WTC11 (cell line): ENCODE measurements around the gene PTTG1IP2. TPM values are rescaled to one million over a fixed set of nuclear protein-coding genes. Genes with fewer than 3 reads are reported as not detected.

Experiments
- ATAC-seq: fragments of 200-7000 bp; cut with Tn5 transposase; 2 replicates; pipeline ENCODE4 v1.10.0; 2021; ENCODE audit warnings: mild to moderate bottlenecking, moderate library complexity
- CTCF ChIA-PET: fragments of 300-600 bp; sonication (Branson Sonifier 250); formaldehyde crosslinking; loops from one replicate; lab custom pipeline; 2021; ENCODE audit warnings: antibody characterized with exemption; lab: Charles Lee
- POLR2A ChIA-PET: fragments of 350-600 bp; sonication (Branson Sonifier 250); formaldehyde crosslinking; loops from one replicate; lab custom pipeline; 2021; ENCODE audit warnings: antibody characterized with exemption; lab: Charles Lee
- DNase-seq: peaks from one replicate; pipeline ENCODE4 v3.0.0; 2021; ENCODE audit warnings: low spot score
- H3K27ac Mint-ChIP-seq: 2 replicates; pipeline ENCODE4 v1.8.0; 2021; ENCODE audit warnings: mixed read lengths
- H3K27me3 Mint-ChIP-seq: 2 replicates; pipeline ENCODE4 v1.8.0; 2021; ENCODE audit warnings: low read depth, mild to moderate bottlenecking, moderate library complexity, mixed read lengths
- H3K36me3 Mint-ChIP-seq: 2 replicates; pipeline ENCODE4 v1.8.0; 2021; ENCODE audit warnings: mixed read lengths
- H3K4me1 Mint-ChIP-seq: 2 replicates; pipeline ENCODE4 v1.8.0; 2022; ENCODE audit warnings: mixed read lengths
- H3K4me3 Mint-ChIP-seq: 2 replicates; pipeline ENCODE4 v1.8.0; 2021; ENCODE audit warnings: mild to moderate bottlenecking, moderate library complexity, mixed read lengths
- H3K9me3 Mint-ChIP-seq: 2 replicates; pipeline ENCODE4 v1.8.0; 2021; ENCODE audit warnings: mixed read lengths
- ATF6 ChIP-seq: sonication (generic); formaldehyde crosslinking; IDR thresholded peaks from 2 replicates; pipeline ENCODE4 v1.8.1; 2023; ENCODE audit warnings: mild to moderate bottlenecking, missing genetic modification reagents
- CBFB ChIP-seq: sonication (generic); formaldehyde crosslinking; IDR thresholded peaks from 2 replicates; pipeline ENCODE4 v1.8.1; 2022; ENCODE audit warnings: mild to moderate bottlenecking, low read depth, missing genetic modification reagents
- CREM ChIP-seq: sonication (generic); formaldehyde crosslinking; IDR thresholded peaks from 2 replicates; pipeline ENCODE4 v1.8.1; 2022; ENCODE audit warnings: mild to moderate bottlenecking, missing genetic modification reagents, moderate library complexity
- E2F5 ChIP-seq: sonication (generic); formaldehyde crosslinking; IDR thresholded peaks from 2 replicates; pipeline ENCODE4 v1.8.1; 2022; ENCODE audit warnings: mild to moderate bottlenecking, moderate library complexity, missing genetic modification reagents
- EMX1 ChIP-seq: fragments of 250-450 bp; sonication (Bioruptor Pico); IDR thresholded peaks from 2 replicates; pipeline ENCODE4 v1.8.0; 2021; ENCODE audit warnings: mild to moderate bottlenecking
- FOXP4 ChIP-seq: sonication (generic); formaldehyde crosslinking; IDR thresholded peaks from 2 replicates; pipeline ENCODE4 v1.8.0; 2022; ENCODE audit warnings: mild to moderate bottlenecking, missing genetic modification reagents
- GRHL2 ChIP-seq: fragments of 250-450 bp; sonication (Bioruptor Pico); IDR thresholded peaks from 2 replicates; pipeline ENCODE4 v1.8.0; 2022; ENCODE audit warnings: mild to moderate bottlenecking, moderate library complexity; ENCODE audit not compliant: insufficient replicate concordance, severe bottlenecking
- JUN ChIP-seq: sonication (generic); formaldehyde crosslinking; IDR thresholded peaks from 2 replicates; pipeline ENCODE4 v1.8.0; 2023; ENCODE audit warnings: mild to moderate bottlenecking, missing genetic modification reagents
- NR2C2 ChIP-seq: sonication (generic); formaldehyde crosslinking; IDR thresholded peaks from 2 replicates; pipeline ENCODE4 v1.8.0; 2022; ENCODE audit warnings: mild to moderate bottlenecking, missing genetic modification reagents
- NR3C1 ChIP-seq: sonication (generic); formaldehyde crosslinking; conservative IDR thresholded peaks from 2 replicates; pipeline ENCODE4 v1.8.1; 2023; ENCODE audit warnings: low read depth, mild to moderate bottlenecking, missing genetic modification reagents
- RELA ChIP-seq: sonication (generic); formaldehyde crosslinking; IDR thresholded peaks from 2 replicates; pipeline ENCODE4 v1.8.1; 2022; ENCODE audit warnings: missing genetic modification reagents, mild to moderate bottlenecking, borderline replicate concordance
- SMAD3 ChIP-seq: sonication (generic); formaldehyde crosslinking; IDR thresholded peaks from 2 replicates; pipeline ENCODE4 v1.8.0; 2022; ENCODE audit warnings: missing genetic modification reagents, mild to moderate bottlenecking, borderline replicate concordance
- SMAD4 ChIP-seq: sonication (generic); formaldehyde crosslinking; IDR thresholded peaks from 2 replicates; pipeline ENCODE4 v1.8.0; 2022; ENCODE audit warnings: mild to moderate bottlenecking, missing genetic modification reagents
- USF2 ChIP-seq: sonication (generic); formaldehyde crosslinking; IDR thresholded peaks from 2 replicates; pipeline ENCODE4 v1.8.1; 2023; ENCODE audit warnings: mild to moderate bottlenecking, missing genetic modification reagents, moderate library complexity
- ZNF281 ChIP-seq: sonication (generic); formaldehyde crosslinking; IDR thresholded peaks from 2 replicates; pipeline ENCODE4 v1.8.0; 2023; ENCODE audit warnings: mild to moderate bottlenecking, missing genetic modification reagents
- ZNF423 ChIP-seq: fragments of 250-450 bp; sonication (Bioruptor Pico); IDR thresholded peaks from 2 replicates; pipeline ENCODE4 v2.1.2; 2022; ENCODE audit warnings: mild to moderate bottlenecking, moderate library complexity
- ZNF532 ChIP-seq: fragments of 250-450 bp; sonication (Bioruptor Pico); IDR thresholded peaks from 2 replicates; pipeline ENCODE4 v1.9.0; 2021; ENCODE audit warnings: mild to moderate bottlenecking, borderline replicate concordance
- total RNA-seq: library from RNA; stranded (reverse); gene quantifications from 3 replicates; pipeline ENCODE4 v1.2.3, GENCODE V29; 2021

PTTG1IP2 gene
- total RNA-seq, 1 experiment from 2014 or later = not detected

- POLR2A ChIA-PET = no interaction called here
- H3K4me1 Mint-ChIP-seq = peaks cover 7% of the 10 kb centered on the region; the same call in 1 of the 2 replicates
- no peak overlapping the region for H3K4me3 Mint-ChIP-seq
- DNase-seq (no peak), ATAC-seq (no peak)
- TF ChIP-seq NR3C1 (CRISPR knock-in tag) (no peak), CBFB (no peak), EMX1 (no peak), FOXP4 (no peak), JUN (CRISPR knock-in tag) (no peak), GRHL2 (CRISPR knock-in tag) (no peak)
- CTCF ChIA-PET = interaction anchor here (1.6 to 4.9 kb wide), 2 partner anchors 10 to 18 kb away, joined by 3 to 27 read pairs; no protein-coding TSS in a partner anchor
- no peaks in the 10 kb centered on the region for H3K9me3 Mint-ChIP-seq
- H3K27me3 Mint-ChIP-seq = no peaks in the 10 kb centered on the region
- H3K36me3 Mint-ChIP-seq = no peaks in the 10 kb centered on the region
- H3K27ac Mint-ChIP-seq = no peak overlapping the region
Observed at GRCh38 chr7:90445633-90446032, 23.8 kb upstream of the PTTG1IP2 start.

GRCh38 chr7:90446137-90446899 lies 23.1 kb upstream of the PTTG1IP2 start:
- Mint-ChIP-seq H3K36me3 (no peaks in the 10 kb centered on the region), H3K27ac (no peak overlapping the region), H3K4me3 (no peak overlapping the region), H3K4me1 (peaks cover 7% of the 10 kb centered on the region; the same call in 1 of the 2 replicates), H3K27me3 (no peaks in the 10 kb centered on the region), H3K9me3 (no peaks in the 10 kb centered on the region)
- ATAC-seq = no peak
- no peak for DNase-seq
- CTCF ChIA-PET = interaction anchor here (1.6 to 4.9 kb wide), 2 partner anchors 9 to 18 kb away, joined by 3 to 27 read pairs; no protein-coding TSS in a partner anchor
- POLR2A ChIA-PET = no interaction called here
- TF ChIP-seq USF2 = no peak
- TF ChIP-seq ZNF532 (CRISPR knock-in tag) = no peak
- no peak for TF ChIP-seq ZNF423 (CRISPR knock-in tag)
- no peak for TF ChIP-seq RELA (CRISPR knock-in tag)
- TF ChIP-seq ATF6 (CRISPR knock-in tag) = no peak
- TF ChIP-seq E2F5 = no peak
- no peak for TF ChIP-seq SMAD4 (CRISPR knock-in tag)
- TF ChIP-seq NR2C2 (CRISPR knock-in tag) = no peak
- TF ChIP-seq ZNF281 = no peak
- no peak for TF ChIP-seq SMAD3 (CRISPR knock-in tag)
- no peak for TF ChIP-seq CREM (CRISPR knock-in tag)
- TF ChIP-seq JUN (CRISPR knock-in tag) = no peak
- TF ChIP-seq, all 79 proteins: peak for 0
